K562 (cell line): Measurements from ENCODE around the gene ACAP2. TPM values are rescaled to one million over a fixed set of nuclear protein-coding genes. Genes with fewer than 3 reads are reported as not detected.

Experiments used
- ATAC-seq: fragments of 200-7000 bp; cut with Tn5 transposase; 3 replicates; pipeline ENCODE4 v1.9.1; 2020; ENCODE audit warnings: moderate library complexity
- BruUV-seq: library from RNA; stranded (reverse); fragments of 400-500 nt; replicated peaks from 2 replicates; lab custom pipeline; 2021; lab: Mats Ljungman, UMichigan
- CTCF ChIA-PET: fragments of 300-600 bp; formaldehyde crosslinking; extraction: SDS; loops from one replicate; lab custom pipeline; 2021; ENCODE audit warnings: low intra/inter-chr PET ratio; lab: Yijun Ruan, JAX
- POLR2A ChIA-PET: fragments of 300-600, 350-650 bp; sonication (Branson Sonifier 250); formaldehyde crosslinking; extraction: SDS; loops from one replicate; lab custom pipeline; 2021; ENCODE audit warnings: antibody characterized with exemption, inconsistent platforms; lab: Yijun Ruan, JAX
- DNase-seq, 4 experiments: peaks; one replicate each; pipeline versions ENCODE4 v3.0.0 to v3.0.0-alpha.2; 2011 to 2018; ENCODE audit warnings: low spot score in 3 of 4, mixed read lengths in 3 of 4; ENCODE audit errors: extremely low read depth in 1 of 4
- FAIRE-seq: peaks from 2 replicates; lab custom pipeline; 2011; peaks lifted over from hg19 to GRCh38; lab: Jason Lieb, UNC
- H2AFZ ChIP-seq: 2 replicates; pipeline ENCODE4 v1.6.0; 2011; ENCODE audit warnings: low read depth, low read length, control low read depth, inconsistent platforms
- H3K27ac ChIP-seq: fragments of 200-600 bp; 3 replicates; pipeline ENCODE4 v1.8.0; 2011; ENCODE audit warnings: low read depth, mild to moderate bottlenecking, control low read depth, inconsistent platforms, low read length, moderate library complexity, mixed read lengths; ENCODE audit errors: extremely low read depth
- H3K27me3 ChIP-seq, 2 experiments: fragments of 300-600 bp in 1 of 2; 2 replicates in 1 of 2; 3 replicates in 1 of 2; pipeline versions ENCODE4 v1.6.0 to v1.8.0; 2011; ENCODE audit warnings: inconsistent platforms in 2 of 2, low read length in 2 of 2, mild to moderate bottlenecking in 1 of 2, mixed read lengths in 1 of 2, moderate library complexity in 1 of 2; ENCODE audit not compliant: control insufficient read depth in 2 of 2, insufficient read depth in 2 of 2
- H3K36me3 ChIP-seq: fragments of 300-600 bp; 3 replicates; pipeline ENCODE4 v1.8.0; 2011; ENCODE audit warnings: mild to moderate bottlenecking, low read length, inconsistent platforms; ENCODE audit not compliant: control insufficient read depth, insufficient read depth
- H3K4me1 ChIP-seq, 2 experiments: fragments of 200-600 bp in 1 of 2; replicated peaks in 1 of 2; 2 replicates in 1 of 2; 3 replicates in 1 of 2; pipeline versions ENCODE4 v1.5.1 to v1.8.0; 2011; ENCODE audit warnings: inconsistent platforms in 2 of 2, low read length in 2 of 2, mild to moderate bottlenecking in 1 of 2, mixed read lengths in 1 of 2, moderate library complexity in 1 of 2; ENCODE audit not compliant: control insufficient read depth in 2 of 2, insufficient read depth in 2 of 2
- H3K4me2 ChIP-seq: 2 replicates; pipeline ENCODE4 v1.6.1; 2011; ENCODE audit warnings: low read length, control low read depth, inconsistent platforms, mixed read lengths; ENCODE audit not compliant: insufficient read depth
- H3K4me3 ChIP-seq: fragments of 200-600 bp; sonication (generic), shearing (Covaris generic); 2 replicates; pipeline ENCODE4 v1.5.1; 2016; ENCODE audit warnings: control low read depth, inconsistent platforms
- H3K79me2 ChIP-seq: fragments of 200-600 bp; 3 replicates; pipeline ENCODE4 v1.8.0; 2011; ENCODE audit warnings: low read length, inconsistent platforms; ENCODE audit not compliant: control insufficient read depth, insufficient read depth
- H3K9ac ChIP-seq, 2 experiments: 2 replicates each; pipeline versions ENCODE4 v1.6.0 to v1.6.1; 2011; ENCODE audit warnings: low read depth in 2 of 2, low read length in 2 of 2, control low read depth in 1 of 2, inconsistent platforms in 1 of 2, mild to moderate bottlenecking in 1 of 2, mixed read lengths in 1 of 2; ENCODE audit not compliant: insufficient read depth in 1 of 2
- H3K9me1 ChIP-seq: one replicate; pipeline ENCODE4 v1.6.0; 2011; ENCODE audit warnings: inconsistent platforms, mild to moderate bottlenecking, low read length, moderate library complexity; ENCODE audit not compliant: control insufficient read depth, insufficient read depth
- H3K9me3 ChIP-seq: replicated peaks from 2 replicates; pipeline ENCODE4 v1.5.1; 2011; ENCODE audit warnings: low read depth, low read length, inconsistent platforms; ENCODE audit not compliant: control insufficient read depth, insufficient read depth
- H4K20me1 ChIP-seq: replicated peaks from 2 replicates; pipeline ENCODE4 v1.6.1; 2011; ENCODE audit warnings: low read length, inconsistent platforms, mixed read lengths; ENCODE audit not compliant: control insufficient read depth, insufficient read depth
- BRCA1 ChIP-seq, 2 experiments: fragments of 450-650 bp in 1 of 2; sonication (generic) in 1 of 2; formaldehyde crosslinking in 1 of 2; IDR thresholded peaks; 2 replicates each; pipeline versions ENCODE4 v1.5.0 to v1.6.1; 2017 to 2020; ENCODE audit warnings: mild to moderate bottlenecking in 1 of 2, missing genetic modification reagents in 1 of 2
- BRF1 ChIP-seq: IDR thresholded peaks from 3 replicates; pipeline ENCODE4 v1.6.1; 2011; ENCODE audit warnings: borderline replicate concordance, mild to moderate bottlenecking; ENCODE audit not compliant: insufficient read length; ENCODE audit errors: extremely low read depth
- CTBP1 ChIP-seq: fragments of 450-650 bp; IDR thresholded peaks from 2 replicates; pipeline ENCODE4 v1.6.1; 2016; ENCODE audit warnings: borderline replicate concordance
- GATA2 ChIP-seq: sonication (generic); formaldehyde crosslinking; IDR thresholded peaks from 2 replicates; pipeline ENCODE4 v1.4.0; 2020; ENCODE audit warnings: mild to moderate bottlenecking, missing genetic modification reagents
- MCM3 ChIP-seq: fragments of 450-650 bp; IDR thresholded peaks from 2 replicates; pipeline ENCODE4 v1.6.1; 2016
- PTRF ChIP-seq: fragments of 450-650 bp; IDR thresholded peaks from 2 replicates; pipeline ENCODE4 v1.6.1; 2016; ENCODE audit warnings: mild to moderate bottlenecking, missing genetic modification characterization, missing compliant biosample characterization
- RBM17 ChIP-seq: fragments of 200-400 bp; formaldehyde crosslinking; IDR thresholded peaks from 2 replicates; pipeline ENCODE4 v1.6.1; 2017; ENCODE audit warnings: low read depth, mild to moderate bottlenecking, low read length, borderline replicate concordance
- SMARCA4 ChIP-seq: fragments of 450-650 bp; IDR thresholded peaks from 2 replicates; pipeline ENCODE4 v1.6.1; 2016
- ZBTB7A ChIP-seq: IDR thresholded peaks from 2 replicates; pipeline ENCODE4 v1.6.1; 2011; ENCODE audit warnings: low read depth, mild to moderate bottlenecking, low read length, moderate library complexity, borderline replicate concordance; ENCODE audit not compliant: control insufficient read depth
- ZNF318 ChIP-seq, 2 experiments: fragments of 450-650 bp; IDR thresholded peaks; 2 replicates each; pipeline ENCODE4 v1.6.1; 2016; ENCODE audit warnings: mild to moderate bottlenecking in 2 of 2, borderline replicate concordance in 1 of 2, low read depth in 1 of 2, moderate library complexity in 1 of 2
- WGBS: fragments of 100-300 bp; shearing (Covaris generic); methylation state at CpG from one replicate; pipeline ENCODE4 v1.1.6; 2016; ENCODE audit warnings: low coverage, mixed read lengths; ENCODE audit not compliant: insufficient coverage; ENCODE audit errors: missing lambda C conversion rate; 5-methylcytosine and 5-hydroxymethylcytosine counted together
- in situ Hi-C: fragments of 300-500 bp; cut with MboI; formaldehyde crosslinking; loops from 4 replicates; pipeline ENCODE4 v1.15.0; 2018; ENCODE audit warnings: inconsistent platforms, mixed read lengths
- intact Hi-C: fragments of 100-400 bp; cut with micrococcal nuclease; formaldehyde crosslinking; loops from 2 replicates; pipeline ENCODE4 v1.14.2; 2022
- polyA plus RNA-seq, 8 experiments: library from polyadenylated mRNA; depleted of rRNA in 4 of 8; stranded (reverse) in 5 of 8; unstranded in 3 of 8; fragments of >200 nt; fragmentation: Nextera tagmentation in 2 of 8; fragmentation: Illumina TruSeq in 1 of 8; extraction: Ambion mirVana in 2 of 8; extraction: Trizol in 1 of 8; gene quantifications; 2 replicates each; pipeline versions ENCODE4 v1.2.1 to v1.2.3, GENCODE V29; 2011 to 2014; ENCODE audit warnings: inconsistent platforms in 1 of 8, missing spikeins in 1 of 8
- total RNA-seq, 7 experiments: library from RNA; depleted of rRNA in 6 of 7; stranded (reverse); fragments of >200 nt in 6 of 7; fragmentation: Illumina TruSeq in 2 of 7; extraction: Trizol in 2 of 7; gene quantifications; 2 replicates each; pipeline versions ENCODE4 v1.2.1 to v1.2.3, GENCODE V29; 2011 to 2021; ENCODE audit warnings: low replicate concordance in 1 of 7
- TF ChIP-seq, protein P1 (sequence below): fragments of 250-450 bp; sonication (Bioruptor Pico); IDR thresholded peaks from 2 replicates; pipeline ENCODE4 v1.5.0; 2021

ACAP2 gene
- total and polyA plus RNA-seq, 9 of the 15 experiments (the other 6 are each of a cell fraction or from before 2014, with no cell fraction given) = 10.6 to 52.7 (median 34.4) TPM

- Histone ChIP-seq H3K36me3 (peaks cover 4% of the 10 kb centered on the region; the same call in 2 of the 3 replicates), H3K79me2 (peaks cover 14% of the 10 kb centered on the region), H3K27ac (no peak overlapping the region), H3K27me3 (no peaks in the 10 kb centered on the region), H3K4me2 (no peak overlapping the region), H3K9me1 (no peaks in the 10 kb centered on the region), H3K4me3 (no peak overlapping the region), H4K20me1 (no peaks in the 10 kb centered on the region), H3K4me1 (peaks cover 2 to 12% of the 10 kb centered on the region in 2 experiments; a peak in 3 of 5 replicates), H3K9ac (peak overlapping the region in 1 of 2 experiments; percentile 43; a peak in 1 of 4 replicates), H3K9me3 (no peaks in the 10 kb centered on the region), H2AFZ (no peak overlapping the region)
- ATAC-seq = peak; percentile 11; the same call in 2 of the 3 replicates
- POLR2A ChIA-PET = interaction anchor here (1.0 to 1.8 kb wide), 2 partner anchors 12 to 37 kb away, joined by 4 to 8 read pairs; no protein-coding TSS in a partner anchor
- WGBS = 80% methylated on average over 16 of the region's 16 CpGs
- intact Hi-C loops = no loop called here
- CTCF ChIA-PET = no interaction called here
- BruUV-seq = no TSS peak
- in situ Hi-C loops = no loop called here
- no peak for FAIRE-seq
- DNase-seq = no peak
- TF ChIP-seq ZNF318 (IDR thresholded peaks at IDR 0.05; ENCODE audit: borderline replicate concordance in 1 of 2, low read depth in 1 of 2) = no peak
- TF ChIP-seq GATA2 (CRISPR knock-in tag) = no peak
- TF ChIP-seq MCM3 = no peak
- no peak for TF ChIP-seq CTBP1
- TF ChIP-seq ZBTB7A = no peak
- no peak for TF ChIP-seq PTRF
- TF ChIP-seq RBM17 = no peak
- TF ChIP-seq, protein P1, sequence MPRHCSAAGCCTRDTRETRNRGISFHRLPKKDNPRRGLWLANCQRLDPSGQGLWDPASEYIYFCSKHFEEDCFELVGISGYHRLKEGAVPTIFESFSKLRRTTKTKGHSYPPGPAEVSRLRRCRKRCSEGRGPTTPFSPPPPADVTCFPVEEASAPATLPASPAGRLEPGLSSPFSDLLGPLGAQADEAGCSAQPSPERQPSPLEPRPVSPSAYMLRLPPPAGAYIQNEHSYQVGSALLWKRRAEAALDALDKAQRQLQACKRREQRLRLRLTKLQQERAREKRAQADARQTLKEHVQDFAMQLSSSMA (CRISPR knock-in tag) = no peak
- no peak for TF ChIP-seq BRCA1 (IDR thresholded peaks at IDR 0.05)
- TF ChIP-seq BRCA1 (CRISPR knock-in tag; IDR thresholded peaks at IDR 0.05) = no peak
- TF ChIP-seq BRF1 = no peak
- no peak for TF ChIP-seq SMARCA4
Measured at GRCh38 chr3:195356151-195357086, 86.4 kb downstream of the ACAP2 start.
